Measurements from ENCODE around the gene ZNF831.

Gene ZNF831

DNA sequence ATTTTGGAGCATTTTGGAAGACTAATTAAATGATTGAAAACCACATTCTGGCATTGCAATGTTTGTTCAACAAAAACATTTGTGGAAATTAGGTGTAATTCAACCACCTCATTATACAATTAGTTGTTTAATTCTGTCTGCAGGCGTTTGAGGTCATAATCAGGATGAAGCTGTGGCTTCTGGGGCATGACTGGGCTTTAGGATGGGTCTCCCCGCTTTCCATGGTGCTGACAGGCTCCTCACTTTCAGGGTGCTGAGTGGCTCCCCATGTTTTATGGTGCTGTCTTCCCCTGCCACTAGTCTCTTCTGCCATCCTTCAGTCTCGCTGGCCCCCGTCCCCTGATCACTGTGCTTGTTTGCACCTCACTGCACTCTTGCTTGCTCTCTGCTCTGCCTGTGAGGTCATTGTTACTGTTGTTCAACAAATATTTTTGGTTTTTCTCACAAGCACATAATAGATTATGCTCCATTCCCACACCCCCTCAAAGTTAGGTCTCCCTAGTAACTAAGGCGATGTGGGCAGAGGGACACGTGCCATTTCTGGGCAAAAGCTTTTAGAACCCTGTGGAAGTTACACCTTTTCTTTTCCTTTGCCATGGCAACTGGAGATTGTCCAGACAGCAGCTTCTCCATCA is 25.4 kb upstream of the ZNF831 start:
- TF ChIP-seq, protein P1, sequence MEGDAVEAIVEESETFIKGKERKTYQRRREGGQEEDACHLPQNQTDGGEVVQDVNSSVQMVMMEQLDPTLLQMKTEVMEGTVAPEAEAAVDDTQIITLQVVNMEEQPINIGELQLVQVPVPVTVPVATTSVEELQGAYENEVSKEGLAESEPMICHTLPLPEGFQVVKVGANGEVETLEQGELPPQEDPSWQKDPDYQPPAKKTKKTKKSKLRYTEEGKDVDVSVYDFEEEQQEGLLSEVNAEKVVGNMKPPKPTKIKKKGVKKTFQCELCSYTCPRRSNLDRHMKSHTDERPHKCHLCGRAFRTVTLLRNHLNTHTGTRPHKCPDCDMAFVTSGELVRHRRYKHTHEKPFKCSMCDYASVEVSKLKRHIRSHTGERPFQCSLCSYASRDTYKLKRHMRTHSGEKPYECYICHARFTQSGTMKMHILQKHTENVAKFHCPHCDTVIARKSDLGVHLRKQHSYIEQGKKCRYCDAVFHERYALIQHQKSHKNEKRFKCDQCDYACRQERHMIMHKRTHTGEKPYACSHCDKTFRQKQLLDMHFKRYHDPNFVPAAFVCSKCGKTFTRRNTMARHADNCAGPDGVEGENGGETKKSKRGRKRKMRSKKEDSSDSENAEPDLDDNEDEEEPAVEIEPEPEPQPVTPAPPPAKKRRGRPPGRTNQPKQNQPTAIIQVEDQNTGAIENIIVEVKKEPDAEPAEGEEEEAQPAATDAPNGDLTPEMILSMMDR (IDR thresholded peaks at IDR 0.05; ENCODE audit: low read depth, low read length) = no peak
- no peak overlapping the region for H3K4me3 ChIP-seq (replicated peaks in 1 of 2; ENCODE audit: low read depth in 2 of 2, low read length in 2 of 2)
- no peak for DNase-seq (ENCODE audit: low read depth in 2 of 2)

DNA sequence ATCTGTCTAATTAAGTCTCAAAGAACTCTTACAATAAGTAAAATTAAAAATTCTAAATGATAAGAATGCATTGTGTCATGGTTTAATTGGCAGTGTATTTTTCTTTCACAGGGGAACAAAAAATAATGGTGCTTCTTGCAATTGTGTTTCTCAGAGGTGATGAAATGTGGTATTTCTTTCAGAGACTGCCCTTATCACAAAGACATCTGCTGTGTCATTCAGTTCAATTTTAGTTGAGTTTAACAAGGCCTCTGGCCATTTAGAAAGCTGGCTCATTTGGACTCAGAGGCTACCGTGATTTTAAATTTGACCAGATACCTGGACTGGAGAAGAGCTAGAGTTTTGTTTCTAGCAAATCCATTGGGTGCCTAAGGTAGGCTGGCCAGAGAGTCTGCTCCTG is 23.6 kb upstream of the ZNF831 start:
- no peak overlapping the region for H3K4me3 ChIP-seq (replicated peaks in 1 of 2; ENCODE audit: low read depth in 2 of 2, low read length in 2 of 2)
- DNase-seq (ENCODE audit: low read depth in 2 of 2) = no peak
- TF ChIP-seq, protein P1 (IDR thresholded peaks at IDR 0.05; ENCODE audit: low read depth, low read length) = no peak

DNA sequence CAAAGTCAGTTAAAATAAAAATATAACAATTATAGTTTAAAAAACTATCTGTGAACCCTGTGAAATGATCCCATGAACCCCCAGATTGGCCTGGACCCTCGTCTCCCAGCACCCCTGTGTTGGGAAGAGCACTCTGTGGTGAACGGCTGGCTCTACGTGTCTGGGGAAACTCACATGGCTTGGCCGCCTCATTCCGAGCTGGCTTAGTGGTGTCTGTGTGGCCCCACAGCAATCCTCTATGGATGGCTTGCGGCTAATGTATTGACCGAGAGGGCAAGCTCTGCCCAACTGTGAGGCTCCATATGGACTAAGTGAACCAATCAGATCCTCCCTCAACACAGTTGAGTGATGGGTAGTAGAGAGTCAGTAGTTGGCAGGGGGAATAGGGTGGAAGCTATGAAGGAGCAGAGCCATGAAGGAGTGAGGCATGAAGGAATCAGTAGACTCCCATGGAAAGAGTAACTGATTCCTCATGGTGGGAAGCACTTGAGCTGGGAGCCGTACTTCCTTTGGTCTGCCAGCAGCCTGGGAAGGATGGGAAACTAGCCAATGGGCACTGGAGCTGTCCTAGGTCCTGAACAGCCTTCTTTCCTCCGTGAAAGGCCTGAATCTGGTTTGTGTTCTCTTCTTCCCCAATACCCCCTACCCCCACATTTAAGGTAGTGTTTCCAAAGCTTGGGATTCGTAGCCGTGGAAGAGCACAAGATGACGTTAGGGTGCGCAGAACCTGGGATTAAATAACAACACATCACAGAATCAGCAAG is 21.6 kb upstream of the ZNF831 start:
- peak in 1 of 2 donors; percentile 2 for DNase-seq (ENCODE audit: low read depth in 2 of 2)
- H3K4me3 ChIP-seq (replicated peaks in 1 of 2; ENCODE audit: low read depth in 2 of 2, low read length in 2 of 2) = no peak overlapping the region
- TF ChIP-seq, protein P1 (IDR thresholded peaks at IDR 0.05; ENCODE audit: low read depth, low read length) = no peak

DNA sequence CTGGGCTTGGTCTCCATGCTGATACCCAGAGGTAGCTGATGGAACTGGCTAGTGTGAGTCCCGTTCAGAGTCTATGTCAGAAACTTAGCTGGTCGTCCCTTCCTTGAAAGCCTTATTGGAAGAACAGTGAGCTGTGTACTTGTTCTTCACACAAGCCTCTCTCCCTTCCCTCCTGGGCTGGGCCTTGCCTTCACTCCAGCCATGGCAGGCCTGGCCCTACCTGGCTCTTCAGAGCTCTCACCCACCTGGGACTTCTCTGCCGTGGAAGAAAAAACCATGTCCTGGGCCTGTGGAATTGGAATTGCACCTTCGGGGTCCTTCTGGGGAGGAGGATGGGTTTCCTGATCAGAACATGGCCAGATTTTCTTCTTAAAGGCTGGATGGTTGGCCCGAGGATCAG is 20.3 kb upstream of the ZNF831 start:
- no peak overlapping the region for H3K4me3 ChIP-seq (replicated peaks in 1 of 2; ENCODE audit: low read depth in 2 of 2, low read length in 2 of 2)
- TF ChIP-seq, protein P1 (IDR thresholded peaks at IDR 0.05; ENCODE audit: low read depth, low read length) = no peak
- no peak for DNase-seq (ENCODE audit: low read depth in 2 of 2)

DNA sequence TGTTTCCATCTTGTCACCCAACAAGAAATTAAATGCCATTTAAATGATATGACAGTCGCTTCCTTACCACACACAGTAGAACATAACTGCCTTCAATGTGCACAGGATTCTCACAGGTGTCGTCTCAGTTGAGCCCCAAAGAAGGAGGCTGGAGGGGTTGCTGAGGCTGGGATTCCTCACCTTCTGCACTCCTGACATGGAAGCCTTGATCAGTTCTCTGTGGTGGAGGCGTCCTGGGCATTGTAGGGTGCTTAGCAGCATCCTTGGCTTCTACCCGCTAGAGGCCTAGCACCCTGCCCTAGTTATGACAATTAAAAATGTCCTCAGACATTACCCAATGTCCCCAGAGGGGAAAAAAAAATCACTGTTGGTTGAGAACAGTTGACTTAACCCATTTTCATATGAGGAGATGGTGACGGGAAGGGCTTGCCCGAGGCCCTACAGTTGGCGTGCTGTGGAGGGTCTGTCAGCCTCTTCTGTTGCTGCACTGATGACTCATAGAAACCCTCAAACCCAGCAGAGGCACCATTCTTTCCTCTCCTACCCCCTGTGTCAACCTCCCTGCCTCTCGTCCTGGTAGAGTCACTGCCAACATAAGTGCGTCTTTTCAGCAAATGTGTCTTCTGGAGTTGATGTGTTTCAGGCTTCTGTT is 19.3 kb upstream of the ZNF831 start:
- DNase-seq (ENCODE audit: low read depth in 2 of 2) = no peak
- TF ChIP-seq, protein P1 (IDR thresholded peaks at IDR 0.05; ENCODE audit: low read depth, low read length) = no peak
- H3K4me3 ChIP-seq (replicated peaks in 1 of 2; ENCODE audit: low read depth in 2 of 2, low read length in 2 of 2) = no peak overlapping the region

DNA sequence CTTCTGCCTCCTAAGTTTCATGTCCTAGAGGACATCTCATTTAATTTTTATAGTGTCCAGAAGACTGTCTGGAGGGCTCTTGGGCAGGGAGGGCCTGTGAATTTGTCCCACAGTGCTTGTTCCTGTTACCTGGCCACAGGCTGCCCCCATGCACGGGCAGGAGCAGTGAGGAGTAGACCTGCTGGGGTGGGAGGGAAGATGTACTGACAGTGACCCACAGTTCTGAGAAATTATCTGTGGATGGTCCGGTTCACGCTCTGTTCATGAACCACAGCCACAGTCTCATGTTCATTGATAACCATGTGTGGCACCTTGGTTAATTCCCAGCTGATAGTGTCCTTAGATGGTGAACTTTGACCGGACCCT is 18.8 kb upstream of the ZNF831 start:
- no peak overlapping the region for H3K4me3 ChIP-seq (replicated peaks in 1 of 2; ENCODE audit: low read depth in 2 of 2, low read length in 2 of 2)
- TF ChIP-seq, protein P1 (IDR thresholded peaks at IDR 0.05; ENCODE audit: low read depth, low read length) = no peak
- DNase-seq (ENCODE audit: low read depth in 2 of 2) = no peak

Data from cardiac fibroblast (primary cell).